Chondrocyte (in vitro differentiated cells): ENCODE results near the gene WSCD2. TPM values are rescaled to one million over a fixed set of nuclear protein-coding genes. Genes with fewer than 3 reads are reported as not detected.

Source experiments
- DNase-seq: peaks from one replicate; pipeline ENCODE4 v3.0.0; 2021; ENCODE audit warnings: mixed read lengths, low spot score
- H3K27ac Mint-ChIP-seq: one replicate; pipeline ENCODE4 v1.8.0; 2021; ENCODE audit warnings: mild to moderate bottlenecking, moderate library complexity, mixed read lengths; ENCODE audit not compliant: unreplicated experiment
- H3K27me3 Mint-ChIP-seq: 2 replicates; pipeline ENCODE4 v1.8.0; 2021; ENCODE audit warnings: low read depth, mixed read lengths
- H3K36me3 Mint-ChIP-seq: 2 replicates; pipeline ENCODE4 v1.8.0; 2021; ENCODE audit warnings: low read depth, mixed read lengths
- H3K4me1 Mint-ChIP-seq: 2 replicates; pipeline ENCODE4 v1.8.0; 2021; ENCODE audit warnings: low read depth, mild to moderate bottlenecking, mixed read lengths
- H3K4me3 Mint-ChIP-seq: one replicate; pipeline ENCODE4 v1.8.0; 2021; ENCODE audit warnings: mild to moderate bottlenecking, moderate library complexity, mixed read lengths; ENCODE audit not compliant: unreplicated experiment
- H3K9me3 Mint-ChIP-seq: 2 replicates; pipeline ENCODE4 v1.8.0; 2021; ENCODE audit warnings: low read depth, mixed read lengths
- total RNA-seq: library from RNA; stranded (reverse); gene quantifications from 3 replicates; pipeline ENCODE4 v1.2.1, GENCODE V29; 2021
- TF ChIP-seq, protein P1 (sequence below): fragments of 200-600 bp; sonication (generic); IDR thresholded peaks from 2 replicates; pipeline ENCODE4 v1.5.0; 2021; ENCODE audit warnings: antibody characterized with exemption, mild to moderate bottlenecking, moderate library complexity

The WSCD2 gene
- total RNA-seq, 1 donor from 2014 or later = 0.32 TPM

GRCh38 chr12:108102363-108102762, 26.7 kb upstream of the WSCD2 start:
- peaks cover 9% of the 10 kb centered on the region for H3K27me3 Mint-ChIP-seq

DNA sequence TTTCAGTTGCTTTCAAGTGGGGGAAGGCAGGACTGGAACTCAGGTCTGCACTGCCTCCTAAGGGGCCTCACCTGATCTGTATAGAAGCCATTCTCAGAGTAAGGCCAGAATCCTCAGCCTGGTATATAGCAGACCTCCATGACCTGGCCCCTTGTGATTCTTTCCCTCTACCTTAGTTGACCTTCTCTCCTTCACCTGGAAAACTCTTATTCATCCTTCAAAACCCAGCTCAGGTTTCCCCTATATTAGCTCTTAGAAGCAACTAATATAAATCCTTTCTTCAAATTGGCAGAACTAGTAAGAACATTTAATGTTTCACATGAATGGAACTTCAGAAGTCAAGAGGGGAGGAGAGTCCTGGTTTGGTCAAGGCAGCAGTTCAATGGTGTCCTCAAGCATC, 26.0 kb upstream of the WSCD2 start:
- H3K4me3 Mint-ChIP-seq = no peak overlapping the region
- TF ChIP-seq, protein P1, sequence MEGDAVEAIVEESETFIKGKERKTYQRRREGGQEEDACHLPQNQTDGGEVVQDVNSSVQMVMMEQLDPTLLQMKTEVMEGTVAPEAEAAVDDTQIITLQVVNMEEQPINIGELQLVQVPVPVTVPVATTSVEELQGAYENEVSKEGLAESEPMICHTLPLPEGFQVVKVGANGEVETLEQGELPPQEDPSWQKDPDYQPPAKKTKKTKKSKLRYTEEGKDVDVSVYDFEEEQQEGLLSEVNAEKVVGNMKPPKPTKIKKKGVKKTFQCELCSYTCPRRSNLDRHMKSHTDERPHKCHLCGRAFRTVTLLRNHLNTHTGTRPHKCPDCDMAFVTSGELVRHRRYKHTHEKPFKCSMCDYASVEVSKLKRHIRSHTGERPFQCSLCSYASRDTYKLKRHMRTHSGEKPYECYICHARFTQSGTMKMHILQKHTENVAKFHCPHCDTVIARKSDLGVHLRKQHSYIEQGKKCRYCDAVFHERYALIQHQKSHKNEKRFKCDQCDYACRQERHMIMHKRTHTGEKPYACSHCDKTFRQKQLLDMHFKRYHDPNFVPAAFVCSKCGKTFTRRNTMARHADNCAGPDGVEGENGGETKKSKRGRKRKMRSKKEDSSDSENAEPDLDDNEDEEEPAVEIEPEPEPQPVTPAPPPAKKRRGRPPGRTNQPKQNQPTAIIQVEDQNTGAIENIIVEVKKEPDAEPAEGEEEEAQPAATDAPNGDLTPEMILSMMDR = no peak
- no peaks in the 10 kb centered on the region for H3K36me3 Mint-ChIP-seq
- no peaks in the 10 kb centered on the region for H3K4me1 Mint-ChIP-seq
- H3K27ac Mint-ChIP-seq = no peak overlapping the region
- H3K9me3 Mint-ChIP-seq = no peaks in the 10 kb centered on the region
- peaks cover 10% of the 10 kb centered on the region for H3K27me3 Mint-ChIP-seq
- no peak for DNase-seq

More at GRCh38 chr12:108102363-108102762, 26.7 kb upstream of the WSCD2 start:
- Mint-ChIP-seq H3K9me3 (no peaks in the 10 kb centered on the region), H3K36me3 (no peaks in the 10 kb centered on the region), H3K27ac (no peak overlapping the region), H3K4me3 (no peak overlapping the region), H3K4me1 (no peaks in the 10 kb centered on the region)
- no peak for DNase-seq
- TF ChIP-seq, protein P1 = no peak

GRCh38 chr12:108103517-108103916, 25.6 kb upstream of the WSCD2 start:
- H3K9me3 Mint-ChIP-seq = no peaks in the 10 kb centered on the region
- TF ChIP-seq, protein P1 = no peak
- no peaks in the 10 kb centered on the region for H3K36me3 Mint-ChIP-seq
- H3K27ac Mint-ChIP-seq = no peak overlapping the region
- H3K4me3 Mint-ChIP-seq = no peak overlapping the region
- H3K4me1 Mint-ChIP-seq = no peaks in the 10 kb centered on the region
- no peak for DNase-seq
- H3K27me3 Mint-ChIP-seq = peaks cover 8% of the 10 kb centered on the region

GRCh38 chr12:108104657-108105056, 24.4 kb upstream of the WSCD2 start:
- peaks cover 7% of the 10 kb centered on the region for H3K27me3 Mint-ChIP-seq
- no peaks in the 10 kb centered on the region for H3K9me3 Mint-ChIP-seq
- no peaks in the 10 kb centered on the region for H3K36me3 Mint-ChIP-seq

DNA sequence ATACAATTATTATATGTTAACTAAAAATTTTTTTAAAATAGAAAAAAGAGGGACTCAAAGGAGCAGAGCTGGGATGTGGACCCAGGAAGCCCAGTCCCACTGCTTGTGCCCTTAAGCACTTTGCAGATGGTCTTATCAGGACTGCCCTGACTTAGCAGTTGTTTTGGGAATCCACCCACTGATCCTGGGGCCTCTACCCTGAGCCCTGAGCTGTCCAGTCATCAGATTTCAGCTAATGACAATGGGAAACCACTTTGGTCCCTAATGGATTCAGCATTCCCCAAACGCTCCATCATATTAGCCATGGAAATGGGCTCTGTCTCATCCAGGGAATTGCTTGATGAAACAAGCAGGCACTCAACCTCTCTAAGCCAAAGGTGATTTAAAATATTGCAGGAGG, 22.5 kb upstream of the WSCD2 start:
- TF ChIP-seq, protein P1 = no peak
- DNase-seq = no peak
- H3K36me3 Mint-ChIP-seq = no peaks in the 10 kb centered on the region
- H3K4me3 Mint-ChIP-seq = no peak overlapping the region
- no peaks in the 10 kb centered on the region for H3K4me1 Mint-ChIP-seq
- H3K9me3 Mint-ChIP-seq = no peaks in the 10 kb centered on the region
- peaks cover 2% of the 10 kb centered on the region for H3K27me3 Mint-ChIP-seq
- H3K27ac Mint-ChIP-seq = no peak overlapping the region

More at GRCh38 chr12:108104657-108105056, 24.4 kb upstream of the WSCD2 start:
- H3K27ac Mint-ChIP-seq = no peak overlapping the region
- H3K4me1 Mint-ChIP-seq = no peaks in the 10 kb centered on the region
- TF ChIP-seq, protein P1 = no peak
- no peak overlapping the region for H3K4me3 Mint-ChIP-seq
- DNase-seq = no peak
